ENCODE results near the gene NBAS. TPM values are rescaled to one million over a fixed set of nuclear protein-coding genes. Genes with fewer than 3 reads are reported as not detected.

The NBAS gene
- polyA plus RNA-seq, 1 donor (not counting 4 experiments of a cell fraction or from before 2014, with no cell fraction given) = 27.9 TPM

DNA sequence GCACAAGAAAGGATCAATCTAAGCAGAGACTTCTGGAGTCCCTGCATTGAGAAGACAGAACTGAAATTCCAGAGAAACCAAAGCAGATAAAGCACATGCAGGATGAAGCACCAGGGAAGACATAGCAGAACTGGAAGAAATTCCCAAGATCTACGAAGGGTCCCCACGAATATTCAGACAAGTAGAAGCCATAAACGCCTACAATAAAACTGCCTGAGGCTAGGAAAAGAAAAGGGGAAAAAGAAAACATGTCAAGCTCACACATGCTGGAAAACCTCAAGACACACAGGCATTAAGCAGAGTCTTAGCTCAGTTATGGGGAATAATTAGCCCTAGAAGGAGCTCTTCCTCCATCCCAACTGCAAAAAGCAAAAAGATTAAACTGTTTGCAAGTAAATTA is 171.2 kb downstream of the NBAS start:
- H3K4me1 ChIP-seq (ENCODE audit: control insufficient read depth, extremely low read depth, insufficient read depth, low read length) = peaks cover 7% of the 10 kb centered on the region
- TF ChIP-seq, protein P1, sequence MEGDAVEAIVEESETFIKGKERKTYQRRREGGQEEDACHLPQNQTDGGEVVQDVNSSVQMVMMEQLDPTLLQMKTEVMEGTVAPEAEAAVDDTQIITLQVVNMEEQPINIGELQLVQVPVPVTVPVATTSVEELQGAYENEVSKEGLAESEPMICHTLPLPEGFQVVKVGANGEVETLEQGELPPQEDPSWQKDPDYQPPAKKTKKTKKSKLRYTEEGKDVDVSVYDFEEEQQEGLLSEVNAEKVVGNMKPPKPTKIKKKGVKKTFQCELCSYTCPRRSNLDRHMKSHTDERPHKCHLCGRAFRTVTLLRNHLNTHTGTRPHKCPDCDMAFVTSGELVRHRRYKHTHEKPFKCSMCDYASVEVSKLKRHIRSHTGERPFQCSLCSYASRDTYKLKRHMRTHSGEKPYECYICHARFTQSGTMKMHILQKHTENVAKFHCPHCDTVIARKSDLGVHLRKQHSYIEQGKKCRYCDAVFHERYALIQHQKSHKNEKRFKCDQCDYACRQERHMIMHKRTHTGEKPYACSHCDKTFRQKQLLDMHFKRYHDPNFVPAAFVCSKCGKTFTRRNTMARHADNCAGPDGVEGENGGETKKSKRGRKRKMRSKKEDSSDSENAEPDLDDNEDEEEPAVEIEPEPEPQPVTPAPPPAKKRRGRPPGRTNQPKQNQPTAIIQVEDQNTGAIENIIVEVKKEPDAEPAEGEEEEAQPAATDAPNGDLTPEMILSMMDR (optimal IDR thresholded peaks at IDR 0.05 in 1 of 3, IDR thresholded peaks at IDR 0.05 in 1 of 3, conservative IDR thresholded peaks at IDR 0.05 in 1 of 3; ENCODE audit: extremely low read depth in 1 of 3, insufficient read depth in 2 of 3, low read length in 3 of 3) = no peak
- TF ChIP-seq EZH2 (IDR thresholded peaks at IDR 0.05; ENCODE audit: low read length) = no peak
- H3K4me2 ChIP-seq (ENCODE audit: control insufficient read depth, extremely low read depth, insufficient read depth, low read depth, low read length) = no peak overlapping the region
- FAIRE-seq = peak; percentile 17
- H3K27ac ChIP-seq (ENCODE audit: control insufficient read depth, insufficient read depth, low read length) = no peak overlapping the region
- no peak overlapping the region for H2AFZ ChIP-seq (ENCODE audit: control insufficient read depth, low read length)
- no peak for DNase-seq (ENCODE audit: low read depth, low spot score)
- H3K36me3 ChIP-seq (ENCODE audit: control insufficient read depth in 2 of 2, extremely low read depth in 1 of 2, insufficient read depth in 2 of 2, low read length in 2 of 2) = no peaks in the 10 kb centered on the region
- no peaks in the 10 kb centered on the region for H3K79me2 ChIP-seq (ENCODE audit: control insufficient read depth, insufficient read depth, low read length)
- no peak overlapping the region for H3K9ac ChIP-seq (ENCODE audit: control insufficient read depth, extremely low read depth, insufficient read depth, low read length)
- H3K4me3 ChIP-seq (ENCODE audit: control insufficient read depth in 2 of 3, extremely low read depth in 1 of 3, insufficient read depth in 2 of 3, low read depth in 1 of 3, low read length in 3 of 3) = no peak overlapping the region
- H3K27me3 ChIP-seq (ENCODE audit: control insufficient read depth, extremely low read depth, insufficient read depth, low read length) = no peaks in the 10 kb centered on the region
- dilution Hi-C loops (cut with MboI; ENCODE audit: extremely low pct_ligation_motif_present, low sequenced_read_pairs) = no loop called here
- H3K9me3 ChIP-seq (ENCODE audit: control insufficient read depth, low read depth, low read length) = no peaks in the 10 kb centered on the region
- no peaks in the 10 kb centered on the region for H3K9me1 ChIP-seq (ENCODE audit: control insufficient read depth, extremely low read depth, insufficient read depth, low read length)
- no peaks in the 10 kb centered on the region for H4K20me1 ChIP-seq (ENCODE audit: control insufficient read depth, extremely low read depth, insufficient read depth, low read length)

DNA sequence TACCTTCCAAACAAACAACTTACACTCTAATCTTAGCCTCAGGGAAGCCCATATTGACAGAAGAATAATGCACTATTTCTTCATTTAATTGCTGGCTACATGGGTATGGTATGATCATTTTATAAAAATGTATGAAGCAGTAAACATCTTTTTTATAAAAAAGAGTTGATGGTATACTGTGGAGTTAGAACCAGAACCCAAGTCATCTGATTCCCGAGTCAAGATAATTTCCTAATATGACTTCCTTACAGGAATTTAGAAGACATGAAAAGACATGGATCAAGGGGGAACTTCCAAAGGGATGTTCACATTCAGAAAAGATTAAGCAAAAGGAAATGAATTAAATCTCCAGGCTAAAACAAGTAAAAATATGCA is 171.8 kb downstream of the NBAS start:
- Histone ChIP-seq H3K9me3 (ENCODE audit: control insufficient read depth, low read depth, low read length) (no peaks in the 10 kb centered on the region), H4K20me1 (ENCODE audit: control insufficient read depth, extremely low read depth, insufficient read depth, low read length) (no peaks in the 10 kb centered on the region), H2AFZ (ENCODE audit: control insufficient read depth, low read length) (no peak overlapping the region), H3K9me1 (ENCODE audit: control insufficient read depth, extremely low read depth, insufficient read depth, low read length) (no peaks in the 10 kb centered on the region), H3K79me2 (ENCODE audit: control insufficient read depth, insufficient read depth, low read length) (no peaks in the 10 kb centered on the region), H3K4me3 (ENCODE audit: control insufficient read depth in 2 of 3, extremely low read depth in 1 of 3, insufficient read depth in 2 of 3, low read depth in 1 of 3, low read length in 3 of 3) (no peak overlapping the region), H3K9ac (ENCODE audit: control insufficient read depth, extremely low read depth, insufficient read depth, low read length) (no peak overlapping the region), H3K27ac (ENCODE audit: control insufficient read depth, insufficient read depth, low read length) (no peak overlapping the region), H3K4me2 (ENCODE audit: control insufficient read depth, extremely low read depth, insufficient read depth, low read depth, low read length) (no peak overlapping the region), H3K4me1 (ENCODE audit: control insufficient read depth, extremely low read depth, insufficient read depth, low read length) (peaks cover 7% of the 10 kb centered on the region), H3K36me3 (ENCODE audit: control insufficient read depth in 2 of 2, extremely low read depth in 1 of 2, insufficient read depth in 2 of 2, low read length in 2 of 2) (no peaks in the 10 kb centered on the region), H3K27me3 (ENCODE audit: control insufficient read depth, extremely low read depth, insufficient read depth, low read length) (no peaks in the 10 kb centered on the region)
- dilution Hi-C loops (cut with MboI; ENCODE audit: extremely low pct_ligation_motif_present, low sequenced_read_pairs) = no loop called here
- TF ChIP-seq EZH2 (IDR thresholded peaks at IDR 0.05; ENCODE audit: low read length) = no peak
- TF ChIP-seq, protein P1 (optimal IDR thresholded peaks at IDR 0.05 in 1 of 3, IDR thresholded peaks at IDR 0.05 in 1 of 3, conservative IDR thresholded peaks at IDR 0.05 in 1 of 3; ENCODE audit: extremely low read depth in 1 of 3, insufficient read depth in 2 of 3, low read length in 3 of 3) = no peak
- DNase-seq (ENCODE audit: low read depth, low spot score) = no peak
- FAIRE-seq = no peak

All from keratinocyte (primary cell).